ENCODE data around the gene USP17L29. TPM values are rescaled to one million over a fixed set of nuclear protein-coding genes. Genes with fewer than 3 reads are reported as not detected.
"Not testable (repeated sequence)": the region's sequence is repeated elsewhere in the genome, so short reads cannot be mapped to it uniquely, and the experiment has no call there.

USP17L29 gene
- total RNA-seq: not detected in 2 replicates

DNA sequence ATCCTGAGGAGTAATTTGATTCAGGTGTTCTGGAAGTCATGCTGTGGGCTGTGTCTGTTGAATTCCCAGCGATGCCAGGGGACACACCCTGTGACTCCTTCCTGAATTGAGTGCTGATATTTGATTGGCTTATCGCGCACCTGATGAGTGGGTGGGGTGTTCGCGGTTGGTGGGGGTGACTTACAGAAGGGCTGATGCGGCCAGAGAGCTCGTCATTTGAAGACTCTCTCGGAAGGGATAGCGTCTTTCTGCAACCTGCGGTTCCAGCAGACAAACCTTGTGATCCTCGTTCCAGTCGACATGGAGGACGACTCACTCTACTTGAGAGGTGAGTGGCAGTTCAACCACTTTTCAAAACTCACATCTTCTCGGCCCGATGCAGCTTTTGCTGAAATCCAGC is at the start of gene USP17L29:
Gene USP17L29 (plus strand): TSS at position 301 of the 400 bp plus-strand sequence. CDS start 0 bp downstream, at position 301.
- H3K4me3 ChIP-seq (ENCODE audit: insufficient read depth, low read length); DNase-seq (ENCODE audit: insufficient read length, low spot score, missing footprints); H3K79me2 ChIP-seq (ENCODE audit: insufficient read depth, low read length); H4K20me1 ChIP-seq (ENCODE audit: insufficient read depth, low read length); H3K9me3 ChIP-seq (ENCODE audit: low read depth, low read length); H3K27ac ChIP-seq (ENCODE audit: low read depth, low read length); H3K4me2 ChIP-seq (ENCODE audit: insufficient read depth, low read length); H3K36me3 ChIP-seq (ENCODE audit: insufficient read depth, low read length); H3K4me1 ChIP-seq (ENCODE audit: insufficient read depth, low read length); H3K27me3 ChIP-seq (ENCODE audit: insufficient read depth, low read length); H2AFZ ChIP-seq (ENCODE audit: low read length): not testable (repeated sequence)

GRCh38 chr4:9324191-9324590 is 29.2 kb upstream of the USP17L29 start:
- not testable (repeated sequence) for H3K4me3 ChIP-seq (ENCODE audit: insufficient read depth, low read length); DNase-seq (ENCODE audit: insufficient read length, low spot score, missing footprints); H3K27me3 ChIP-seq (ENCODE audit: insufficient read depth, low read length); H2AFZ ChIP-seq (ENCODE audit: low read length); H3K9me3 ChIP-seq (ENCODE audit: low read depth, low read length); H3K36me3 ChIP-seq (ENCODE audit: insufficient read depth, low read length); H3K79me2 ChIP-seq (ENCODE audit: insufficient read depth, low read length); H4K20me1 ChIP-seq (ENCODE audit: insufficient read depth, low read length); H3K4me2 ChIP-seq (ENCODE audit: insufficient read depth, low read length); H3K4me1 ChIP-seq (ENCODE audit: insufficient read depth, low read length); H3K27ac ChIP-seq (ENCODE audit: low read depth, low read length)

DNA sequence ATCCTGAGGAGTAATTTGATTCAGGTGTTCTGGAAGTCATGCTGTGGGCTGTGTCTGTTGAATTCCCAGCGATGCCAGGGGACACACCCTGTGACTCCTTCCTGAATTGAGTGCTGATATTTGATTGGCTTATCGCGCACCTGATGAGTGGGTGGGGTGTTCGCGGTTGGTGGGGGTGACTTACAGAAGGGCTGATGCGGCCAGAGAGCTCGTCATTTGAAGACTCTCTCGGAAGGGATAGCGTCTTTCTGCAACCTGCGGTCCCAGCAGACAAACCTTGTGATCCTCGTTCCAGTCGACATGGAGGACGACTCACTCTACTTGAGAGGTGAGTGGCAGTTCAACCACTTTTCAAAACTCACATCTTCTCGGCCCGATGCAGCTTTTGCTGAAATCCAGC is 28.6 kb upstream of the USP17L29 start, which contains the start of gene USP17L24:
Gene USP17L24 (plus strand): TSS at position 301 of the 400 bp plus-strand sequence. CDS start 0 bp downstream, at position 301.
- not testable (repeated sequence) for H4K20me1 ChIP-seq (ENCODE audit: insufficient read depth, low read length); H3K79me2 ChIP-seq (ENCODE audit: insufficient read depth, low read length); DNase-seq (ENCODE audit: insufficient read length, low spot score, missing footprints); H3K36me3 ChIP-seq (ENCODE audit: insufficient read depth, low read length); H3K27me3 ChIP-seq (ENCODE audit: insufficient read depth, low read length); H3K4me2 ChIP-seq (ENCODE audit: insufficient read depth, low read length); H2AFZ ChIP-seq (ENCODE audit: low read length); H3K4me3 ChIP-seq (ENCODE audit: insufficient read depth, low read length); H3K9me3 ChIP-seq (ENCODE audit: low read depth, low read length); H3K4me1 ChIP-seq (ENCODE audit: insufficient read depth, low read length); H3K27ac ChIP-seq (ENCODE audit: low read depth, low read length)

DNA sequence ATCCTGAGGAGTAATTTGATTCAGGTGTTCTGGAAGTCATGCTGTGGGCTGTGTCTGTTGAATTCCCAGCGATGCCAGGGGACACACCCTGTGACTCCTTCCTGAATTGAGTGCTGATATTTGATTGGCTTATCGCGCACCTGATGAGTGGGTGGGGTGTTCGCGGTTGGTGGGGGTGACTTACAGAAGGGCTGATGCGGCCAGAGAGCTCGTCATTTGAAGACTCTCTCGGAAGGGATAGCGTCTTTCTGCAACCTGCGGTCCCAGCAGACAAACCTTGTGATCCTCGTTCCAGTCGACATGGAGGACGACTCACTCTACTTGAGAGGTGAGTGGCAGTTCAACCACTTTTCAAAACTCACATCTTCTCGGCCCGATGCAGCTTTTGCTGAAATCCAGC is 23.8 kb upstream of the USP17L29 start, which contains the start of gene USP17L25:
Gene USP17L25 (plus strand): TSS at position 301 of the 400 bp plus-strand sequence. CDS start 0 bp downstream, at position 301.
- not testable (repeated sequence) for H4K20me1 ChIP-seq (ENCODE audit: insufficient read depth, low read length); H3K27me3 ChIP-seq (ENCODE audit: insufficient read depth, low read length); H2AFZ ChIP-seq (ENCODE audit: low read length); H3K9me3 ChIP-seq (ENCODE audit: low read depth, low read length); H3K79me2 ChIP-seq (ENCODE audit: insufficient read depth, low read length); H3K27ac ChIP-seq (ENCODE audit: low read depth, low read length); H3K4me3 ChIP-seq (ENCODE audit: insufficient read depth, low read length); H3K4me1 ChIP-seq (ENCODE audit: insufficient read depth, low read length); H3K4me2 ChIP-seq (ENCODE audit: insufficient read depth, low read length); H3K36me3 ChIP-seq (ENCODE audit: insufficient read depth, low read length); DNase-seq (ENCODE audit: insufficient read length, low spot score, missing footprints)

DNA sequence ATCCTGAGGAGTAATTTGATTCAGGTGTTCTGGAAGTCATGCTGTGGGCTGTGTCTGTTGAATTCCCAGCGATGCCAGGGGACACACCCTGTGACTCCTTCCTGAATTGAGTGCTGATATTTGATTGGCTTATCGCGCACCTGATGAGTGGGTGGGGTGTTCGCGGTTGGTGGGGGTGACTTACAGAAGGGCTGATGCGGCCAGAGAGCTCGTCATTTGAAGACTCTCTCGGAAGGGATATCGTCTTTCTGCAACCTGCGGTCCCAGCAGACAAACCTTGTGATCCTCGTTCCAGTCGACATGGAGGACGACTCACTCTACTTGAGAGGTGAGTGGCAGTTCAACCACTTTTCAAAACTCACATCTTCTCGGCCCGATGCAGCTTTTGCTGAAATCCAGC is 19.1 kb upstream of the USP17L29 start, which contains the start of gene USP17L26:
Gene USP17L26 (plus strand): TSS at position 301 of the 400 bp plus-strand sequence. CDS start 0 bp downstream, at position 301.
- H3K4me3 ChIP-seq (ENCODE audit: insufficient read depth, low read length); H2AFZ ChIP-seq (ENCODE audit: low read length); H3K36me3 ChIP-seq (ENCODE audit: insufficient read depth, low read length); H3K9me3 ChIP-seq (ENCODE audit: low read depth, low read length); H3K4me1 ChIP-seq (ENCODE audit: insufficient read depth, low read length); H3K79me2 ChIP-seq (ENCODE audit: insufficient read depth, low read length); H3K27ac ChIP-seq (ENCODE audit: low read depth, low read length); DNase-seq (ENCODE audit: insufficient read length, low spot score, missing footprints); H4K20me1 ChIP-seq (ENCODE audit: insufficient read depth, low read length); H3K4me2 ChIP-seq (ENCODE audit: insufficient read depth, low read length); H3K27me3 ChIP-seq (ENCODE audit: insufficient read depth, low read length): not testable (repeated sequence)

DNA sequence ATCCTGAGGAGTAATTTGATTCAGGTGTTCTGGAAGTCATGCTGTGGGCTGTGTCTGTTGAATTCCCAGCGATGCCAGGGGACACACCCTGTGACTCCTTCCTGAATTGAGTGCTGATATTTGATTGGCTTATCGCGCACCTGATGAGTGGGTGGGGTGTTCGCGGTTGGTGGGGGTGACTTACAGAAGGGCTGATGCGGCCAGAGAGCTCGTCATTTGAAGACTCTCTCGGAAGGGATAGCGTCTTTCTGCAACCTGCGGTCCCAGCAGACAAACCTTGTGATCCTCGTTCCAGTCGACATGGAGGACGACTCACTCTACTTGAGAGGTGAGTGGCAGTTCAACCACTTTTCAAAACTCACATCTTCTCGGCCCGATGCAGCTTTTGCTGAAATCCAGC is 14.3 kb upstream of the USP17L29 start, which contains the start of gene USP17L5:
Gene USP17L5 (plus strand): TSS at position 301 of the 400 bp plus-strand sequence. CDS start 0 bp downstream, at position 301.
- H2AFZ ChIP-seq (ENCODE audit: low read length); H3K4me3 ChIP-seq (ENCODE audit: insufficient read depth, low read length); H3K9me3 ChIP-seq (ENCODE audit: low read depth, low read length); H3K4me2 ChIP-seq (ENCODE audit: insufficient read depth, low read length); DNase-seq (ENCODE audit: insufficient read length, low spot score, missing footprints); H3K79me2 ChIP-seq (ENCODE audit: insufficient read depth, low read length); H3K4me1 ChIP-seq (ENCODE audit: insufficient read depth, low read length); H3K36me3 ChIP-seq (ENCODE audit: insufficient read depth, low read length); H4K20me1 ChIP-seq (ENCODE audit: insufficient read depth, low read length); H3K27me3 ChIP-seq (ENCODE audit: insufficient read depth, low read length); H3K27ac ChIP-seq (ENCODE audit: low read depth, low read length): not testable (repeated sequence)

GRCh38 chr4:9343848-9344247 is 9.6 kb upstream of the USP17L29 start, which contains the start of gene USP17L27:
Gene USP17L27 (plus strand): TSS chr4:9344148. CDS start chr4:9344148, 0 bp downstream.
- not testable (repeated sequence) for H3K36me3 ChIP-seq (ENCODE audit: insufficient read depth, low read length); H3K27me3 ChIP-seq (ENCODE audit: insufficient read depth, low read length); H3K4me2 ChIP-seq (ENCODE audit: insufficient read depth, low read length); DNase-seq (ENCODE audit: insufficient read length, low spot score, missing footprints); H3K27ac ChIP-seq (ENCODE audit: low read depth, low read length); H3K4me1 ChIP-seq (ENCODE audit: insufficient read depth, low read length); H2AFZ ChIP-seq (ENCODE audit: low read length); H3K9me3 ChIP-seq (ENCODE audit: low read depth, low read length); H4K20me1 ChIP-seq (ENCODE audit: insufficient read depth, low read length); H3K4me3 ChIP-seq (ENCODE audit: insufficient read depth, low read length); H3K79me2 ChIP-seq (ENCODE audit: insufficient read depth, low read length)

- not testable (repeated sequence) for H3K79me2 ChIP-seq (ENCODE audit: insufficient read depth, low read length); H3K4me2 ChIP-seq (ENCODE audit: insufficient read depth, low read length); DNase-seq (ENCODE audit: insufficient read length, low spot score, missing footprints); H3K27me3 ChIP-seq (ENCODE audit: insufficient read depth, low read length); H3K36me3 ChIP-seq (ENCODE audit: insufficient read depth, low read length); H3K9me3 ChIP-seq (ENCODE audit: low read depth, low read length); H4K20me1 ChIP-seq (ENCODE audit: insufficient read depth, low read length); H2AFZ ChIP-seq (ENCODE audit: low read length); H3K27ac ChIP-seq (ENCODE audit: low read depth, low read length); H3K4me1 ChIP-seq (ENCODE audit: insufficient read depth, low read length); H3K4me3 ChIP-seq (ENCODE audit: insufficient read depth, low read length)
Measured at GRCh38 chr4:9348593-9348992, 4.8 kb upstream of the USP17L29 start, which contains the start of gene USP17L28. Gene USP17L28 (plus strand): TSS chr4:9348893. CDS start chr4:9348893, 0 bp downstream.

- H3K27me3 ChIP-seq (ENCODE audit: insufficient read depth, low read length); H4K20me1 ChIP-seq (ENCODE audit: insufficient read depth, low read length); H3K4me1 ChIP-seq (ENCODE audit: insufficient read depth, low read length); H3K36me3 ChIP-seq (ENCODE audit: insufficient read depth, low read length); H3K9me3 ChIP-seq (ENCODE audit: low read depth, low read length); DNase-seq (ENCODE audit: insufficient read length, low spot score, missing footprints); H3K79me2 ChIP-seq (ENCODE audit: insufficient read depth, low read length); H3K4me3 ChIP-seq (ENCODE audit: insufficient read depth, low read length); H3K27ac ChIP-seq (ENCODE audit: low read depth, low read length); H3K4me2 ChIP-seq (ENCODE audit: insufficient read depth, low read length); H2AFZ ChIP-seq (ENCODE audit: low read length): not testable (repeated sequence)
Measured at GRCh38 chr4:9350866-9351265, 2.6 kb upstream of the USP17L29 start.
